Measurements from ENCODE around the gene SOS2.

SOS2 gene

DNA sequence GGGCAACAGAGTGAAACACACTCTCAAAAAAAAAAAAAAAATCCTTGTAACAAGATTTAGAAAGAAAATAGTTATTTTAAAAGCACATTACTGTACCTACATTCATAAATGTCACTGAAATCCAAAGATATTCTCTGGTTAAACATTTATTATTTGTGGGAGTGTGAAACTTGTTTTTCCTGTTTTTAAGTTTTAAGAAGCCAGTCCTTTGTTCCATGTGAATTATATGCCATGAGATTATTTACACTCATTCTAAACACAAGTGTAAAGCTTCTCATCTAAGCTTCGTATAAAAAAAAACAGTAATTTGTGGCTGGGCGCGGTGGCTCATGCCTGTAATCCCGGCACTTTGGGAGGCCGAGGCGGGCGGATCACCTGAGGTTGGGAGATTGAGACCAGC, 130.0 kb downstream of the SOS2 start:
- Histone ChIP-seq H4K20me1 (ENCODE audit: insufficient read depth, low read length) (no peaks in the 10 kb centered on the region), H3K9ac (ENCODE audit: low read length) (no peak overlapping the region), H3K4me2 (ENCODE audit: low read length) (no peak overlapping the region), H3K27me3 (ENCODE audit: insufficient read depth, low read length) (no peaks in the 10 kb centered on the region), H3K27ac (ENCODE audit: low read depth, low read length, poor library complexity, severe bottlenecking) (no peak overlapping the region), H3K4me3 (ENCODE audit: low read depth, low read length, poor library complexity, severe bottlenecking) (no peak overlapping the region), H3K9me3 (ENCODE audit: low read length) (no peaks in the 10 kb centered on the region), H2AFZ (ENCODE audit: low read length) (no peak overlapping the region), H3K4me1 (ENCODE audit: insufficient read depth, low read length, severe bottlenecking) (peaks cover 5% of the 10 kb centered on the region), H3F3A (ENCODE audit: insufficient read depth, low read length) (no peaks in the 10 kb centered on the region), H3K9me2 (ENCODE audit: low read depth, low read length) (no peaks in the 10 kb centered on the region), H3K36me3 (ENCODE audit: insufficient read depth, low read length) (peaks cover 15% of the 10 kb centered on the region; the same call in 1 of the 2 replicates), H3K79me2 (ENCODE audit: insufficient read depth, low read length) (no peaks in the 10 kb centered on the region)
- TF ChIP-seq CTCF (IDR thresholded peaks at IDR 0.05; ENCODE audit: low read length) (no peak), EZH2 (IDR thresholded peaks at IDR 0.05; ENCODE audit: borderline replicate concordance, low read length) (no peak)

- Histone ChIP-seq H3K9me2 (ENCODE audit: low read depth, low read length) (no peaks in the 10 kb centered on the region), H4K20me1 (ENCODE audit: insufficient read depth, low read length) (no peaks in the 10 kb centered on the region), H3F3A (ENCODE audit: insufficient read depth, low read length) (no peaks in the 10 kb centered on the region), H3K36me3 (ENCODE audit: insufficient read depth, low read length) (peaks cover 15% of the 10 kb centered on the region; the same call in 1 of the 2 replicates), H3K9me3 (ENCODE audit: low read length) (no peaks in the 10 kb centered on the region), H3K27me3 (ENCODE audit: insufficient read depth, low read length) (no peaks in the 10 kb centered on the region), H3K4me1 (ENCODE audit: insufficient read depth, low read length, severe bottlenecking) (peaks cover 5% of the 10 kb centered on the region), H3K79me2 (ENCODE audit: insufficient read depth, low read length) (no peaks in the 10 kb centered on the region), H2AFZ (ENCODE audit: low read length) (no peak overlapping the region), H3K4me3 (ENCODE audit: low read depth, low read length, poor library complexity, severe bottlenecking) (no peak overlapping the region), H3K9ac (ENCODE audit: low read length) (no peak overlapping the region), H3K27ac (ENCODE audit: low read depth, low read length, poor library complexity, severe bottlenecking) (no peak overlapping the region), H3K4me2 (ENCODE audit: low read length) (no peak overlapping the region)
- no peak for TF ChIP-seq CTCF (IDR thresholded peaks at IDR 0.05; ENCODE audit: low read length)
These were observed 130.6 kb downstream of the SOS2 start for GRCh38 chr14:50100805-50101204.

DNA sequence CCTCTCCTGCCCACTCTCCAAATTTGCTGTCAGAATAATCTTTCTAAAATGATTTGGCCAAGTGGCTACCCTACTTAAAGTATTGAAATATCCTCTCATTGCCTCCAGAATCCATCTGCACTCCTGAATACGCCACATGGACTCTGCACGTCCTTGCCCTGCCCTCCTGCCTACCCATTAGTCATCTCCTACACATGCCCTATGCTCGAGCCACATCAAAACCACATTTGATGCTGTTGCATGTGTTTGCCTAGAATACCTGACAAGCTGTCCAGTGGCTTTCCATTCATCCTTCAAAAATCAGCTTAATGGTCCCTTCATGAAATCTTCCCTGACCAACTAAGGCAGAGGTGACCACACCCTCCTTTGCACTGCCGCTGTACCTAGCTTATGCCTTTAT, 132.0 kb downstream of the SOS2 start:
- peaks cover 15% of the 10 kb centered on the region; the same call in 1 of the 2 replicates for H3K36me3 ChIP-seq (ENCODE audit: insufficient read depth, low read length)

More for the DNA sequence above, 132.0 kb downstream of the SOS2 start:
- no peaks in the 10 kb centered on the region for H3K9me3 ChIP-seq (ENCODE audit: low read length)
- no peaks in the 10 kb centered on the region for H3F3A ChIP-seq (ENCODE audit: insufficient read depth, low read length)
- H4K20me1 ChIP-seq (ENCODE audit: insufficient read depth, low read length): no peaks in the 10 kb centered on the region
- H2AFZ ChIP-seq (ENCODE audit: low read length): no peak overlapping the region
- no peak overlapping the region for H3K27ac ChIP-seq (ENCODE audit: low read depth, low read length, poor library complexity, severe bottlenecking)
- no peaks in the 10 kb centered on the region for H3K79me2 ChIP-seq (ENCODE audit: insufficient read depth, low read length)
- no peaks in the 10 kb centered on the region for H3K27me3 ChIP-seq (ENCODE audit: insufficient read depth, low read length)
- no peak overlapping the region for H3K4me3 ChIP-seq (ENCODE audit: low read depth, low read length, poor library complexity, severe bottlenecking)
- no peak overlapping the region for H3K9ac ChIP-seq (ENCODE audit: low read length)
- TF ChIP-seq EZH2 (IDR thresholded peaks at IDR 0.05; ENCODE audit: borderline replicate concordance, low read length): no peak
- TF ChIP-seq CTCF (IDR thresholded peaks at IDR 0.05; ENCODE audit: low read length): no peak
- H3K4me1 ChIP-seq (ENCODE audit: insufficient read depth, low read length, severe bottlenecking): no peaks in the 10 kb centered on the region
- H3K4me2 ChIP-seq (ENCODE audit: low read length): no peak overlapping the region
- H3K9me2 ChIP-seq (ENCODE audit: low read depth, low read length): no peaks in the 10 kb centered on the region
